ENCODE results near the gene ATP6V1G1.

DNA sequence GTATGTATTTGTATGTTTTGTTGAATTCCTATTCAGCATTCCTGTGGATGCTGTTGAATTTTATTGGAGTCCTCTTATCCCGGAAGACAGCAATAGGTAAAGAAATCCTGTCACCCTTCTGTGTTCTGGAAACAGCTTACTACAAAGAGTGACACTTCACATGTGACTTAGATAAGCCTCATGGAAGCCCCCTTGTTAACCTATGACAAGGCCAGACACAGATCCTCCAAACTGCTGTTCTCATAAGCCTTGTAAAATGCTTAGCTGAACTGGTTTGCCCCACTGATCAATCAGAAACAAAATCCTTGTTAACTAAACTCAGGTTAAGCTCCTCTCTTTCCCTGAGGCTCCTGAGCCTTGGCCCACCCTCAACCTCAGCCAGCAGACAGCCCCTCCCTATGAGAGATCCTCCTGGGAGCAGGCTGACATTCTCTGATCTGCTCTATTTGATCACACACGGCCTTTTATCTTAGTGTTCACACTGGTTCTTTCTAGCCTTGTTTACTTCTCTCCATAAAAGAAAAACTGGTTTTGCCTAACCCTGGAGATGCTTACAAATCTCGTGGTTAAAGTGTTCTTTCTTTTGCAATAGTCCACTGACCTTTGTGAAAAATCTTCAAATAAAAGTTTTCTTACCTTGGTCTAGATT, 29.4 kb upstream of the ATP6V1G1 start:
- TF ChIP-seq GATA2 (IDR thresholded peaks at IDR 0.05; ENCODE audit: low read depth, low read length) (no peak), GATA3 (IDR thresholded peaks at IDR 0.05; ENCODE audit: low read depth, low read length) (no peak)

Measured in SH-SY5Y (cell line).